Stimulated activated CD8-positive, alpha-beta memory T cell treated with anti-CD3 and anti-CD28 coated beads, Interleukin-2, amount 100 ng/mL, for 48 hours (primary cell): ENCODE data around the gene ENKD1.

Source experiments
- DNase-seq, 2 donors: peaks; one replicate each; pipeline ENCODE4 v3.0.0-alpha.2; 2020; ENCODE audit warnings: low read depth in 2 of 2

The ENKD1 gene

GRCh38 chr16:67663151-67663876 lies 3.2 kb downstream of the ENKD1 start:
- DNase-seq, result peak in 1 of 2 donors; percentile 41

- DNase-seq, result no peak
These were observed 3.9 kb downstream of the ENKD1 start for GRCh38 chr16:67662653-67663010.

GRCh38 chr16:67661886-67662652 lies 4.5 kb downstream of the ENKD1 start:
- no peak for DNase-seq

GRCh38 chr16:67661101-67661761 lies 5.3 kb downstream of the ENKD1 start:
- no peak for DNase-seq

GRCh38 chr16:67660564-67661028 lies 6.0 kb downstream of the ENKD1 start, which contains the start of gene PARD6A:
TSS of gene PARD6A (plus strand) at chr16:67660960. CDS start at chr16:67661039, 79 bp downstream.
- DNase-seq, result peak; percentile 91 to 96

GRCh38 chr16:67659675-67660563 lies 6.6 kb downstream of the ENKD1 start, which contains the start of gene ACD:
TSS of gene ACD (minus strand) at chr16:67660260. CDS start at chr16:67660220, 40 bp downstream.
- DNase-seq, result peak; percentile 86 to 87

- no peak for DNase-seq
These were observed 7.5 kb downstream of the ENKD1 start for GRCh38 chr16:67658849-67659674.

GRCh38 chr16:67657751-67658518 lies 8.6 kb downstream of the ENKD1 start:
- DNase-seq, result no peak

- no peak for DNase-seq
These were observed 9.4 kb downstream of the ENKD1 start for GRCh38 chr16:67657017-67657608.

- DNase-seq, result no peak
These were observed 10.1 kb downstream of the ENKD1 start for GRCh38 chr16:67656344-67657016.

GRCh38 chr16:67655363-67655762 lies 11.2 kb downstream of the ENKD1 start:
- no peak for DNase-seq

GRCh38 chr16:67654403-67654911 lies 12.1 kb downstream of the ENKD1 start:
- no peak for DNase-seq

GRCh38 chr16:67653789-67654402 lies 12.7 kb downstream of the ENKD1 start:
- DNase-seq, result no peak

- no peak for DNase-seq
These were observed 13.3 kb downstream of the ENKD1 start for GRCh38 chr16:67653128-67653788.

- no peak for DNase-seq
These were observed 13.9 kb downstream of the ENKD1 start for GRCh38 chr16:67652578-67653127.

- DNase-seq, result no peak
These were observed 14.7 kb downstream of the ENKD1 start for GRCh38 chr16:67651847-67652246.

GRCh38 chr16:67651039-67651438 lies 15.5 kb downstream of the ENKD1 start:
- DNase-seq, result no peak
